ENCODE measurements around the gene PIP4P1.
A peak's percentile ranks its signal among the peaks of the same experiment; 100 is the strongest.

PIP4P1 gene

GRCh38 chr14:20470603-20470901 lies 9.3 kb upstream of the PIP4P1 start (continued):
- TF ChIP-seq ZBTB10 (tag by site-specific recombination; IDR thresholded peaks at IDR 0.05) (no peak), YY1 (tag by site-specific recombination; IDR thresholded peaks at IDR 0.05) (no peak), MYNN (tag by site-specific recombination; IDR thresholded peaks at IDR 0.05; ENCODE audit: borderline replicate concordance) (no peak), ZFP37 (tag by site-specific recombination; IDR thresholded peaks at IDR 0.05) (no peak), ZFHX2 (tag by site-specific recombination; conservative IDR thresholded peaks at IDR 0.05) (no peak), ZNF548 (tag by site-specific recombination; IDR thresholded peaks at IDR 0.05) (no peak), MZF1 (tag by site-specific recombination; IDR thresholded peaks at IDR 0.05; ENCODE audit: borderline replicate concordance) (no peak), ZNF76 (tag by site-specific recombination; IDR thresholded peaks at IDR 0.05; ENCODE audit: borderline replicate concordance, low read depth) (peak; percentile 80), ZNF518A (tag by site-specific recombination; conservative IDR thresholded peaks at IDR 0.05; ENCODE audit: low read depth) (no peak), ZNF174 (tag by site-specific recombination; IDR thresholded peaks at IDR 0.05) (no peak), ZNF664 (tag by site-specific recombination; IDR thresholded peaks at IDR 0.05) (no peak), HOXC10 (CRISPR knock-in tag; IDR thresholded peaks at IDR 0.05) (no peak), ZNF266 (tag by site-specific recombination; IDR thresholded peaks at IDR 0.05; ENCODE audit: low read depth) (no peak), ZNF529 (tag by site-specific recombination; IDR thresholded peaks at IDR 0.05; ENCODE audit: insufficient replicate concordance) (no peak), ZNF610 (tag by site-specific recombination; IDR thresholded peaks at IDR 0.05; ENCODE audit: borderline replicate concordance) (no peak), ZBTB20 (tag by site-specific recombination; IDR thresholded peaks at IDR 0.05) (peak; percentile 84; the same call in 1 of the 2 replicates), ZNF311 (tag by site-specific recombination; IDR thresholded peaks at IDR 0.05; ENCODE audit: borderline replicate concordance) (no peak), TSHZ1 (tag by site-specific recombination; IDR thresholded peaks at IDR 0.05; ENCODE audit: borderline replicate concordance) (no peak), ZNF549 (tag by site-specific recombination; IDR thresholded peaks at IDR 0.05) (no peak), ZBTB11 (tag by site-specific recombination; conservative IDR thresholded peaks at IDR 0.05; ENCODE audit: low read depth) (no peak)
